Memory B cell (primary cell): ENCODE results near the gene ULK3.

Experiments used
- ATAC-seq: fragments of 150-1000 bp; cut with Tn5 transposase; 2 replicates; pipeline ENCODE4 v1.10.0; 2021; ENCODE audit warnings: low read depth, mild to moderate bottlenecking, moderate library complexity
- DNase-seq, 2 donors: peaks; one replicate each; pipeline ENCODE4 v3.0.0; 2022; ENCODE audit warnings: low spot score in 2 of 2
- H3K27ac Mint-ChIP-seq: one replicate; pipeline ENCODE4 v1.8.0; 2022; ENCODE audit warnings: mild to moderate bottlenecking, moderate library complexity, mixed read lengths
- H3K27me3 Mint-ChIP-seq: one replicate; pipeline ENCODE4 v1.8.0; 2022; ENCODE audit warnings: mixed read lengths
- H3K36me3 Mint-ChIP-seq: one replicate; pipeline ENCODE4 v1.8.0; 2022; ENCODE audit warnings: mild to moderate bottlenecking, mixed read lengths
- H3K4me1 Mint-ChIP-seq: one replicate; pipeline ENCODE4 v1.8.0; 2022; ENCODE audit warnings: mixed read lengths
- H3K4me3 Mint-ChIP-seq: one replicate; pipeline ENCODE4 v1.8.0; 2022; ENCODE audit warnings: mild to moderate bottlenecking, moderate library complexity, mixed read lengths
- H3K9me3 Mint-ChIP-seq: one replicate; pipeline ENCODE4 v1.8.0; 2022; ENCODE audit warnings: mixed read lengths

The ULK3 gene

GRCh38 chr15:74799856-74800558, 42.9 kb downstream of the ULK3 start:
- Mint-ChIP-seq H3K36me3 (peaks cover 27% of the 10 kb centered on the region), H3K27ac (peak overlapping the region; percentile 97), H3K4me1 (peaks cover 46% of the 10 kb centered on the region), H3K27me3 (no peaks in the 10 kb centered on the region), H3K9me3 (no peaks in the 10 kb centered on the region), H3K4me3 (peak overlapping the region; percentile 59)
- DNase-seq: peak; percentile 96
- peak; percentile 86 for ATAC-seq

- DNase-seq (no peak), ATAC-seq (peak; percentile 27)
- Mint-ChIP-seq H3K36me3 (peaks cover 24% of the 10 kb centered on the region), H3K27ac (peak overlapping the region; percentile 97), H3K9me3 (no peaks in the 10 kb centered on the region), H3K4me3 (peak overlapping the region; percentile 59), H3K4me1 (peaks cover 48% of the 10 kb centered on the region), H3K27me3 (no peaks in the 10 kb centered on the region)
Observed at GRCh38 chr15:74799255-74799855, 43.6 kb downstream of the ULK3 start.

- Mint-ChIP-seq H3K27me3 (no peaks in the 10 kb centered on the region), H3K4me1 (peaks cover 45% of the 10 kb centered on the region), H3K9me3 (no peaks in the 10 kb centered on the region), H3K4me3 (peak overlapping the region; percentile 73), H3K27ac (peak overlapping the region; percentile 97), H3K36me3 (peaks cover 20% of the 10 kb centered on the region)
- no peak for ATAC-seq
- DNase-seq: no peak
Observed at GRCh38 chr15:74798388-74799254, 44.3 kb downstream of the ULK3 start.

GRCh38 chr15:74795966-74796625, 46.9 kb downstream of the ULK3 start:
- no peaks in the 10 kb centered on the region for H3K27me3 Mint-ChIP-seq
- ATAC-seq: no peak
- peaks cover 27% of the 10 kb centered on the region for H3K36me3 Mint-ChIP-seq
- H3K4me3 Mint-ChIP-seq: peak overlapping the region; percentile 69
- peaks cover 65% of the 10 kb centered on the region for H3K4me1 Mint-ChIP-seq
- DNase-seq: no peak
- H3K9me3 Mint-ChIP-seq: no peaks in the 10 kb centered on the region
- peak overlapping the region; percentile 83 for H3K27ac Mint-ChIP-seq

- no peak for ATAC-seq
- H3K4me3 Mint-ChIP-seq: peak overlapping the region; percentile 61
- H3K27me3 Mint-ChIP-seq: no peaks in the 10 kb centered on the region
- H3K27ac Mint-ChIP-seq: peak overlapping the region; percentile 83
- peaks cover 67% of the 10 kb centered on the region for H3K4me1 Mint-ChIP-seq
- H3K9me3 Mint-ChIP-seq: no peaks in the 10 kb centered on the region
- DNase-seq: no peak
- peaks cover 23% of the 10 kb centered on the region for H3K36me3 Mint-ChIP-seq
Observed at GRCh38 chr15:74794970-74795349, 48.0 kb downstream of the ULK3 start.

- Mint-ChIP-seq H3K4me1 (peaks cover 67% of the 10 kb centered on the region), H3K4me3 (peak overlapping the region; percentile 61), H3K9me3 (no peaks in the 10 kb centered on the region), H3K27me3 (no peaks in the 10 kb centered on the region), H3K36me3 (peaks cover 24% of the 10 kb centered on the region), H3K27ac (peak overlapping the region; percentile 83)
- no peak for ATAC-seq
- DNase-seq: no peak
Observed at GRCh38 chr15:74794248-74794969, 48.5 kb downstream of the ULK3 start.

DNA sequence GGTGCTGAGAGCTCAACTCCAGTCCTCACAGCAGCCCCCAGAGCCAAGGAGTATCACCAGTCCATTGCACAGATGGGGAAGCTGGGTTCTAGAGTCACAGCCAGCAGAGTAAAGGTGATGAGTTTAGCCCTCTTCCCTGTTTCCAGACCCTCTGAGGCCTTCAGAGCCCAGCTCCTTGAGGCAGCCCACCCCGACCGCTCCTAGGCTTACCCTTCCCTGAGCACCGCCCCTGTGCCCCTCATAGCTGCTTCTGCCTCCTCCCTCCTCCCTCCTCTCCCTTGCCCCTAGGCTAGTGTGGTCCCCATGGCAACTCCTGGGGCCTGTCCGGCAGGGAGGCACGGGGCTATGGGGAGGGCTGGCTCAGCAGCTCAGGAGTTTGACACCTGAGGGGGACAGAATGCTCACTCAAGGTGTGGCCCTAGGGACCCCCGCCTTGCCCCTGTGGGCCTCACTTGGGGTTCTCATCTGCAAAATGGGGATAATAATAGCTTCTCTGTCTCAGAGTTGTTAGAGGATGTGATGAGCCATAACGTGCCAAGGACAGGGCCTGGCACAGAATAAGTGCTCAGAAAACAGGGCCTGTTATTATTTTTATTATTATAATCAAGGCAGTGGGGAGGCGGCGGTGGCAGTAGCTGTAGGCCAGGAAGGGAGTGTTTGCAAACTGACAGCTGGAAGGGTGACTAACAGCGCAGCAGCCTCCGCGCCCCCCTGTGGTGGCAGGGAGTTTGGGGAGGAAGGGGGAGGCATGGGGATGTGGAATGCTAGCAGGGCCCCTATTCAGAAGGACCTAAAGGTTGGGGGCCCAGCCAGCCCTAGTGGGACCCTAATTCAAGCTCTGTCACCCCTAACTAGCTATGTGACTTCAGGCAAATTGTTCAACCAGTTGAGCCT, 49.6 kb downstream of the ULK3 start:
- H3K4me1 Mint-ChIP-seq: peaks cover 64% of the 10 kb centered on the region
- peaks cover 24% of the 10 kb centered on the region for H3K36me3 Mint-ChIP-seq
- peak overlapping the region; percentile 73 for H3K4me3 Mint-ChIP-seq

GRCh38 chr15:74792227-74793016, 50.5 kb downstream of the ULK3 start:
- H3K27ac Mint-ChIP-seq: peak overlapping the region; percentile 92
- no peaks in the 10 kb centered on the region for H3K27me3 Mint-ChIP-seq
- H3K4me3 Mint-ChIP-seq: peak overlapping the region; percentile 85
- peaks cover 20% of the 10 kb centered on the region for H3K36me3 Mint-ChIP-seq
- no peak for DNase-seq
- no peaks in the 10 kb centered on the region for H3K9me3 Mint-ChIP-seq
- no peak for ATAC-seq
- peaks cover 63% of the 10 kb centered on the region for H3K4me1 Mint-ChIP-seq

More for the DNA sequence above, 49.6 kb downstream of the ULK3 start:
- no peaks in the 10 kb centered on the region for H3K27me3 Mint-ChIP-seq
- H3K27ac Mint-ChIP-seq: peak overlapping the region; percentile 92
- ATAC-seq (peak; percentile 28), DNase-seq (peak in 1 of 2 donors; percentile 65)
- no peaks in the 10 kb centered on the region for H3K9me3 Mint-ChIP-seq

GRCh38 chr15:74791667-74792066, 51.3 kb downstream of the ULK3 start:
- peaks cover 64% of the 10 kb centered on the region for H3K4me1 Mint-ChIP-seq
- peak overlapping the region; percentile 85 for H3K4me3 Mint-ChIP-seq
- H3K27ac Mint-ChIP-seq: peak overlapping the region; percentile 92

GRCh38 chr15:74791007-74791406, 51.9 kb downstream of the ULK3 start:
- ATAC-seq (no peak), DNase-seq (no peak)
- Mint-ChIP-seq H3K27ac (peak overlapping the region; percentile 95), H3K4me3 (peak overlapping the region; percentile 99), H3K27me3 (no peaks in the 10 kb centered on the region), H3K9me3 (no peaks in the 10 kb centered on the region), H3K36me3 (peaks cover 15% of the 10 kb centered on the region), H3K4me1 (peaks cover 64% of the 10 kb centered on the region)

More at GRCh38 chr15:74791667-74792066, 51.3 kb downstream of the ULK3 start:
- Mint-ChIP-seq H3K27me3 (no peaks in the 10 kb centered on the region), H3K9me3 (no peaks in the 10 kb centered on the region), H3K36me3 (peaks cover 18% of the 10 kb centered on the region)
- ATAC-seq (no peak), DNase-seq (no peak)

- Mint-ChIP-seq H3K4me3 (peak overlapping the region; percentile 99), H3K27me3 (no peaks in the 10 kb centered on the region), H3K27ac (peak overlapping the region; percentile 95), H3K9me3 (no peaks in the 10 kb centered on the region), H3K4me1 (peaks cover 64% of the 10 kb centered on the region), H3K36me3 (peaks cover 13% of the 10 kb centered on the region)
- ATAC-seq (peak; percentile 27), DNase-seq (peak in 1 of 2 donors; percentile 54)
Observed at GRCh38 chr15:74790080-74790916, 52.7 kb downstream of the ULK3 start.
